Lower lobe of right lung (tissue), 2 donors: ENCODE data around the gene BPIFB2. TPM values are rescaled to one million over a fixed set of nuclear protein-coding genes. Genes with fewer than 3 reads are reported as not detected.

Source experiments
- ATAC-seq, 2 donors: fragments of 200-7000 bp; cut with Tn5 transposase; one replicate each; pipeline ENCODE4 v1.9.1; 2020 to 2022; ENCODE audit warnings: mild to moderate bottlenecking in 2 of 2, moderate library complexity in 2 of 2
- DNase-seq: peaks from one replicate; pipeline ENCODE4 v3.0.0-alpha.2; 2020
- H3K27ac ChIP-seq: fragments of 200-600 bp; one replicate; pipeline ENCODE4 v1.8.0; 2022
- H3K27me3 ChIP-seq: fragments of 200-600 bp; one replicate; pipeline ENCODE4 v1.8.0; 2022; ENCODE audit warnings: low read depth
- H3K36me3 ChIP-seq: fragments of 200-600 bp; one replicate; pipeline ENCODE4 v1.8.0; 2022; ENCODE audit warnings: mild to moderate bottlenecking
- H3K4me1 ChIP-seq: fragments of 200-600 bp; one replicate; pipeline ENCODE4 v1.8.0; 2022
- H3K4me3 ChIP-seq: fragments of 200-600 bp; one replicate; pipeline ENCODE4 v1.8.0; 2022; ENCODE audit warnings: mild to moderate bottlenecking
- H3K9me3 ChIP-seq: fragments of 200-600 bp; one replicate; pipeline ENCODE4 v1.8.0; 2022
- intact Hi-C: fragments of 100-400 bp; cut with DNase I; formaldehyde crosslinking; loops from one replicate; pipeline ENCODE4 v1.11.0; 2022
- total RNA-seq: library from RNA; stranded (reverse); fragmentation: NEBNext Ultra II Directional; extraction: Animal tissue kit (Norgen Biotek cat#: 25700); gene quantifications from one replicate; pipeline ENCODE4 v1.2.1, GENCODE V29; 2021
- TF ChIP-seq, protein P1 (sequence below): fragments of 200-600 bp; IDR thresholded peaks from one replicate; pipeline ENCODE4 v1.8.0; 2022; ENCODE audit warnings: antibody characterized with exemption, mild to moderate bottlenecking
- donor health status: DM: no; HTN: yes; CAD: no; lungs with severe emphysema.

Gene BPIFB2
- total RNA-seq, 1 donor from 2014 or later, result 0.21 TPM

DNA sequence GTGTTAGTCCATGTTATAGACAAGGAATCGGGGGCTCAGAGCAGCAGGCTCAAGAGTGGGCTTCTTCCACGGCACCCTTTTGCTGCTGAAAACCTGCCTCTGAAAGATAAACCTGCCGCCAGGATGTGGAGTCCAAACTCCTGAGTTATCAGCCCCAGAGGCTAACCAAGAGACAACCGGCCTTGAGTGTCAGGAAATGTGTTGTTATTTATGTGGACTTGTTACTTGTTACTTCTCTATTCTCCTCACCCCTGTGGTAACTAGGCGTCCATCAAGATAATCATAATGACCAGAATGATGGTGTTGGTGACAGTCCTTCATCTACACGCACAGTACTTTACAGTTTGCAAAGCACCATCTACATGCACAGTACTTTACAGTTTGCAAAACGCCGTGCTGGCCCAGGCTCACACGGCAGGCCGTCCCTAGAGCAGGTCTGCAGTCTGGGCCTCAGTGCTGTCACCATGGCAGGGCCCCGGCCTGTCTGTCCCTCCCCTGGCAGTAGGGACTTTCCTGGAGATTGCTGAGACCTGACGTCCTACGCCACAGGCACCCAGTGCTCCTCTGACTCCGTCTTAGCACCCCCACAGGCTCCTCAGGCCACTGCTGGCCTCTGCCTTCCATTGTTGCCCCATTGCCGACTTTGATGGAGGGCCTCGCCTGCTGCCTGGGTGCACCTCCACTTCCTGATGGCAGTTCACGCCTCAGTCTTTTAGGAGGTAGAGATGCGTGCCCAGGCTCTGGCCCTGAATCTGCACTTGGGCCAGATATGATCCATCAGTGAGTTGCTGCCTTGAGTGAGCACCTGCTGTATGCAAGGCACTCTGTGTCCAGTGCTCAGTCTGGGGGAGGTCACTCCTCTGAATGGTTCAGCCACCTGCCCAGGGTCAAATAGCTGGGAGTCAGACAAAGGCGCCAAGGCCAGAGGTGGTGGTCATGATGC, 62.9 kb downstream of the BPIFB2 start:
- Histone ChIP-seq H3K9me3 (no peaks in the 10 kb centered on the region), H3K4me3 (no peak overlapping the region), H3K4me1 (no peaks in the 10 kb centered on the region), H3K27ac (no peak overlapping the region), H3K27me3 (no peaks in the 10 kb centered on the region), H3K36me3 (no peaks in the 10 kb centered on the region)
- TF ChIP-seq, protein P1, sequence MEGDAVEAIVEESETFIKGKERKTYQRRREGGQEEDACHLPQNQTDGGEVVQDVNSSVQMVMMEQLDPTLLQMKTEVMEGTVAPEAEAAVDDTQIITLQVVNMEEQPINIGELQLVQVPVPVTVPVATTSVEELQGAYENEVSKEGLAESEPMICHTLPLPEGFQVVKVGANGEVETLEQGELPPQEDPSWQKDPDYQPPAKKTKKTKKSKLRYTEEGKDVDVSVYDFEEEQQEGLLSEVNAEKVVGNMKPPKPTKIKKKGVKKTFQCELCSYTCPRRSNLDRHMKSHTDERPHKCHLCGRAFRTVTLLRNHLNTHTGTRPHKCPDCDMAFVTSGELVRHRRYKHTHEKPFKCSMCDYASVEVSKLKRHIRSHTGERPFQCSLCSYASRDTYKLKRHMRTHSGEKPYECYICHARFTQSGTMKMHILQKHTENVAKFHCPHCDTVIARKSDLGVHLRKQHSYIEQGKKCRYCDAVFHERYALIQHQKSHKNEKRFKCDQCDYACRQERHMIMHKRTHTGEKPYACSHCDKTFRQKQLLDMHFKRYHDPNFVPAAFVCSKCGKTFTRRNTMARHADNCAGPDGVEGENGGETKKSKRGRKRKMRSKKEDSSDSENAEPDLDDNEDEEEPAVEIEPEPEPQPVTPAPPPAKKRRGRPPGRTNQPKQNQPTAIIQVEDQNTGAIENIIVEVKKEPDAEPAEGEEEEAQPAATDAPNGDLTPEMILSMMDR, result no peak
- intact Hi-C loops, result no loop called here
- DNase-seq (no peak), ATAC-seq (no peak)

DNA sequence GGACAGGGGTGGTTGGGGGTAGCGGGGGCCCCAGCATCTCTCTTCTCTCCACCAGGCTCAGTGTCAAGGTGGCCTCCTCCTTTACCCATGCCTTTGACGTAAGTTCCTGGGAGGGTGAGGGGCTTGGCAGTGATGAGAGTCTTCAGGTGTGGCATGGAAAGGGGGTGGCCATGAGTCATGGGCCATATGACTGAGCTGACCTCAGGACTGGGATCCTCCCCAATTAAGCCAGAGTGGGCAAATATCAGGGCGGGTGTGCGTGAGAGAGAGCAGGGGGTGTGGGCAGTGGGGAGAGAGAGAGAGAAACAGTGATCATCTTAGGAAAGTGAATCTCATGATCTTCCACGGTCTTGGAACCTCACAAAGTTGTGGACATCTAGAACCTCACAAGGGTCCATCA, 63.7 kb downstream of the BPIFB2 start:
- ATAC-seq (no peak), DNase-seq (no peak)
- H3K36me3 ChIP-seq, result no peaks in the 10 kb centered on the region
- no peak overlapping the region for H3K4me3 ChIP-seq
- H3K27me3 ChIP-seq, result no peaks in the 10 kb centered on the region
- intact Hi-C loops, result no loop called here
- H3K4me1 ChIP-seq, result no peaks in the 10 kb centered on the region
- TF ChIP-seq, protein P1, result no peak
- H3K27ac ChIP-seq, result no peak overlapping the region
- no peaks in the 10 kb centered on the region for H3K9me3 ChIP-seq

DNA sequence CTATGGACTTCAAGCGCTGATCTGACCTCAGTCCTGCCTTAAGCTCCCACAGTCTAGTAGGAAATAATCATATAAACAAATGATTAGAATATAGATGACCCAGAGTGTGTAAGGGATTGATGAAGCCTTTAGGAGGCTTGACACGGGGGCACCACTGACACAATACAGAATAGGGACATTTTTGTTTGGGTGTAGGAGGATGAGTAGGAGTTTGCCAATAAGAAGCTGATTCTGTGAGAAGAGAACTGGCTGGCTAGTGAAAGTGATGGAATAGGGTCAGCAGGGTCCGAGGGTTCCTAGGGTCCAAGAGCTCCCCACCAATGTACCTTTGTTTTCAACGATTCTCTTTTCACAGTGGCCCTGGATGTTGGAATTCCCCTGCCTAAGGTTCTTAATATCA, 64.9 kb downstream of the BPIFB2 start:
- H3K27me3 ChIP-seq, result no peaks in the 10 kb centered on the region
- intact Hi-C loops, result no loop called here
- no peaks in the 10 kb centered on the region for H3K4me1 ChIP-seq
- H3K4me3 ChIP-seq, result no peak overlapping the region
- TF ChIP-seq, protein P1, result no peak
- H3K27ac ChIP-seq, result no peak overlapping the region
- no peak for ATAC-seq
- H3K36me3 ChIP-seq, result no peaks in the 10 kb centered on the region
- DNase-seq, result no peak
- no peaks in the 10 kb centered on the region for H3K9me3 ChIP-seq

DNA sequence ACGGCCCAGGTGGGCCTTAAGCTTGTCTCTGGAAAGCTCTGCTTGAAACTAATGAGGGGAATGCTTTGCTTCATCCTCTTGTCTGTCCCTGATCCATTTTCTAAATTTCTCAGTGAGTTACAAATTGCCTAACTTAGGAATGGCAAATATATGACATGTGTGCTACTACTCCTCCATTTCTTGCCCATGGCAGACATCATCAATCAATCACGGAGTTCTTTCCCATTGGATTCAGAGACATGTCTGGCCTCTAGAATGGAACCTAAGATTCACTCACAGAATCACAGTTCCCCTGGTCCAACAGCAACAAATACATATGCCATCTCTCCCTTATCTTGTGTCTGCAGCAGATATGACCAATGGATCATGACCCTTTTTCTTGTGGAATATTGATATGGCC, 65.3 kb downstream of the BPIFB2 start:
- Histone ChIP-seq H3K27me3 (no peaks in the 10 kb centered on the region), H3K4me1 (no peaks in the 10 kb centered on the region), H3K9me3 (no peaks in the 10 kb centered on the region), H3K36me3 (no peaks in the 10 kb centered on the region), H3K27ac (no peak overlapping the region), H3K4me3 (no peak overlapping the region)
- intact Hi-C loops, result no loop called here
- TF ChIP-seq, protein P1, result no peak
- no peak for DNase-seq
- no peak for ATAC-seq

Other genes starting within 250 kb of the BPIFB2 start
- 1.1 TPM for gene DNMT3B, start 245.3 kb upstream of the BPIFB2 start, total RNA-seq
- gene MAPRE1, start 187.8 kb upstream of the BPIFB2 start, total RNA-seq, result 82.8 TPM
- gene EFCAB8, start 148.8 kb upstream of the BPIFB2 start, total RNA-seq, result 0.30 TPM
- not detected for gene SUN5, start 3.3 kb upstream of the BPIFB2 start, total RNA-seq
- gene BPIFB6, start 23.9 kb downstream of the BPIFB2 start, total RNA-seq, result not detected
- not detected for gene BPIFB3, start 46.2 kb downstream of the BPIFB2 start, total RNA-seq
- not detected for gene BPIFB4, start 71.9 kb downstream of the BPIFB2 start, total RNA-seq
- gene BPIFA2, start 160.5 kb downstream of the BPIFB2 start, total RNA-seq, result not detected
- gene BPIFA3, start 209.6 kb downstream of the BPIFB2 start, total RNA-seq, result not detected
- gene BPIFA1, start 228.3 kb downstream of the BPIFB2 start, total RNA-seq, result 28.4 TPM